Measurements from ENCODE around the gene KCNH2. TPM values are rescaled to one million over a fixed set of nuclear protein-coding genes. Genes with fewer than 3 reads are reported as not detected.

The KCNH2 gene
- total and polyA plus RNA-seq, 7 donors, result 0.46 to 107 (median 40.6) TPM

- Histone ChIP-seq H3K9me3 (no peaks in the 10 kb centered on the region), H3K27me3 (peaks cover 23 to 79% (median 49%) of the 10 kb centered on the region in 3 donors), H3K36me3 (no peaks in the 10 kb centered on the region), H3K4me3 (peak overlapping the region in 2 of 4 donors; percentile 30 to 32), H3K27ac (no peak overlapping the region), H3K4me1 (peaks cover 0 to 31% (median 30%) of the 10 kb centered on the region in 4 donors)
- WGBS, 2 donors, result 4 to 9% methylated on average over 34 of the region's 34 CpGs
- intact Hi-C loops (cut with DNase I), result no loop called here
- TF ChIP-seq EP300 (IDR thresholded peaks at IDR 0.05) (no peak), CTCF (IDR thresholded peaks at IDR 0.05) (peak; percentile 71 to 95 (median 88)), POLR2AphosphoS5 (IDR thresholded peaks at IDR 0.05) (no peak), POLR2A (IDR thresholded peaks at IDR 0.05) (no peak)
- DNase-seq, result peak; percentile 78
Measured at GRCh38 chr7:151017953-151018420, 39.9 kb upstream of the KCNH2 start.

- no peak for DNase-seq
- no peak overlapping the region for H3K27ac ChIP-seq
- peaks cover 0 to 35% (median 32%) of the 10 kb centered on the region in 4 donors for H3K4me1 ChIP-seq
- WGBS, 2 donors, result 47% methylated on average over 13 of the region's 13 CpGs
- H3K4me3 ChIP-seq, result no peak overlapping the region
- peaks cover 25 to 85% (median 51%) of the 10 kb centered on the region in 3 donors for H3K27me3 ChIP-seq
- H3K36me3 ChIP-seq, result no peaks in the 10 kb centered on the region
- H3K9me3 ChIP-seq, result no peaks in the 10 kb centered on the region
- no peak for TF ChIP-seq POLR2A (IDR thresholded peaks at IDR 0.05)
- TF ChIP-seq POLR2AphosphoS5 (IDR thresholded peaks at IDR 0.05), result no peak
- TF ChIP-seq CTCF (IDR thresholded peaks at IDR 0.05), result no peak
- TF ChIP-seq EP300 (IDR thresholded peaks at IDR 0.05), result no peak
- intact Hi-C loops (cut with DNase I), result no loop called here
Measured at GRCh38 chr7:151017370-151017952, 39.3 kb upstream of the KCNH2 start.

- Histone ChIP-seq H3K4me1 (peaks cover 0 to 35% (median 32%) of the 10 kb centered on the region in 4 donors), H3K4me3 (no peak overlapping the region), H3K36me3 (no peaks in the 10 kb centered on the region), H3K27me3 (peaks cover 26 to 90% (median 56%) of the 10 kb centered on the region in 3 donors), H3K9me3 (no peaks in the 10 kb centered on the region), H3K27ac (no peak overlapping the region)
- intact Hi-C loops (cut with DNase I), result no loop called here
- TF ChIP-seq POLR2AphosphoS5 (IDR thresholded peaks at IDR 0.05), result no peak
- TF ChIP-seq POLR2A (IDR thresholded peaks at IDR 0.05), result no peak
- TF ChIP-seq EP300 (IDR thresholded peaks at IDR 0.05), result no peak
- DNase-seq, result no peak
- 90 to 94% methylated on average over 15 of the region's 15 CpGs for WGBS, 2 donors
Measured at GRCh38 chr7:151016942-151017341, 38.8 kb upstream of the KCNH2 start.

GRCh38 chr7:151016505-151016904 is 38.4 kb upstream of the KCNH2 start:
- peaks cover 26 to 93% (median 58%) of the 10 kb centered on the region in 3 donors for H3K27me3 ChIP-seq
- intact Hi-C loops (cut with DNase I), result no loop called here
- no peaks in the 10 kb centered on the region for H3K9me3 ChIP-seq
- no peak for TF ChIP-seq POLR2AphosphoS5 (IDR thresholded peaks at IDR 0.05)
- no peak for TF ChIP-seq POLR2A (IDR thresholded peaks at IDR 0.05)
- no peak for TF ChIP-seq EP300 (IDR thresholded peaks at IDR 0.05)
- no peak for TF ChIP-seq CTCF (IDR thresholded peaks at IDR 0.05)
- H3K36me3 ChIP-seq, result no peaks in the 10 kb centered on the region
- no peak overlapping the region for H3K27ac ChIP-seq
- H3K4me1 ChIP-seq, result peaks cover 0 to 35% (median 32%) of the 10 kb centered on the region in 4 donors
- no peak overlapping the region for H3K4me3 ChIP-seq
- WGBS, 2 donors, result 92% methylated on average over 8 of the region's 8 CpGs
- DNase-seq, result no peak

DNA sequence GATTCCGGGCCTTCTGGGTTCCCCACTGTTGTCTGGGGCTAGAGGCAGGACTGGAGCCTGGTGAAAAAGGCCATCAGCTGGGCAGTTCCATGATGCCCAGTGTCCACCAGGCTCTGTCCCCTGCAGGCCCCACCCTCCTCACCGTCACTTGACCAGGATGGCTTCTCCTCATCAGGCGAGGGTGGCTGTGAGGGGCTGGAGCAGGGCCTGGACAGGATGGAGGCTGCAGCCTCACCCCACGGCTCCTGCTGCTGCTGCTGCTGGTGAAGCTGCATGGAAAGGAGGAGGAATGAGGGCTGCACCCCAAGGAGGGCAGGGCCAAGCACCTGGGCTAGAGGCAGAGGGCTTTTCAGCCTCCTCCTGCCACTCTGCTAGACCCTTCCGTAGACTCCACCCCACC is 37.8 kb upstream of the KCNH2 start:
- no peak for TF ChIP-seq POLR2A (IDR thresholded peaks at IDR 0.05)
- no peak for TF ChIP-seq EP300 (IDR thresholded peaks at IDR 0.05)
- no peak for TF ChIP-seq POLR2AphosphoS5 (IDR thresholded peaks at IDR 0.05)
- TF ChIP-seq CTCF (IDR thresholded peaks at IDR 0.05), result no peak
- H3K36me3 ChIP-seq, result no peaks in the 10 kb centered on the region
- intact Hi-C loops (cut with DNase I), result no loop called here
- no peak overlapping the region for H3K4me3 ChIP-seq
- no peak overlapping the region for H3K27ac ChIP-seq
- WGBS, 2 donors, result 92% methylated on average over 5 of the region's 5 CpGs
- H3K9me3 ChIP-seq, result no peaks in the 10 kb centered on the region
- peaks cover 26 to 92% (median 58%) of the 10 kb centered on the region in 3 donors for H3K27me3 ChIP-seq
- peaks cover 0 to 35% (median 32%) of the 10 kb centered on the region in 4 donors for H3K4me1 ChIP-seq
- no peak for DNase-seq
